Measurements from ENCODE around the gene BOD1L2.

GRCh38 chr18:57175532-57175931, 28.6 kb downstream of the BOD1L2 start:
- TF ChIP-seq POLR2A (IDR thresholded peaks at IDR 0.05) (no peak), CTCF (IDR thresholded peaks at IDR 0.05) (no peak), POLR2AphosphoS5 (IDR thresholded peaks at IDR 0.05) (no peak)

All from breast epithelium (tissue), 3 donors.